K562 (cell line): ENCODE results near the gene SCARF2. TPM values are rescaled to one million over a fixed set of nuclear protein-coding genes. Genes with fewer than 3 reads are reported as not detected.

Experiments used
- ATAC-seq: fragments of 200-7000 bp; cut with Tn5 transposase; 3 replicates; pipeline ENCODE4 v1.9.1; 2020; ENCODE audit warnings: moderate library complexity
- BruUV-seq: library from RNA; stranded (reverse); fragments of 400-500 nt; replicated peaks from 2 replicates; lab custom pipeline; 2021; lab: Mats Ljungman, UMichigan
- CTCF ChIA-PET: fragments of 300-600 bp; formaldehyde crosslinking; extraction: SDS; loops from one replicate; lab custom pipeline; 2021; ENCODE audit warnings: low intra/inter-chr PET ratio; lab: Yijun Ruan, JAX
- POLR2A ChIA-PET: fragments of 300-600, 350-650 bp; sonication (Branson Sonifier 250); formaldehyde crosslinking; extraction: SDS; loops from one replicate; lab custom pipeline; 2021; ENCODE audit warnings: antibody characterized with exemption, inconsistent platforms; lab: Yijun Ruan, JAX
- DNase-seq, 4 experiments: peaks; one replicate each; pipeline versions ENCODE4 v3.0.0 to v3.0.0-alpha.2; 2011 to 2018; ENCODE audit warnings: low spot score in 3 of 4, mixed read lengths in 3 of 4; ENCODE audit errors: extremely low read depth in 1 of 4
- FAIRE-seq: peaks from 2 replicates; lab custom pipeline; 2011; peaks lifted over from hg19 to GRCh38; lab: Jason Lieb, UNC
- H2AFZ ChIP-seq: 2 replicates; pipeline ENCODE4 v1.6.0; 2011; ENCODE audit warnings: low read depth, low read length, control low read depth, inconsistent platforms
- H3K27ac ChIP-seq: fragments of 200-600 bp; 3 replicates; pipeline ENCODE4 v1.8.0; 2011; ENCODE audit warnings: low read depth, mild to moderate bottlenecking, control low read depth, inconsistent platforms, low read length, moderate library complexity, mixed read lengths; ENCODE audit errors: extremely low read depth
- H3K27me3 ChIP-seq, 2 experiments: fragments of 300-600 bp in 1 of 2; 2 replicates in 1 of 2; 3 replicates in 1 of 2; pipeline versions ENCODE4 v1.6.0 to v1.8.0; 2011; ENCODE audit warnings: inconsistent platforms in 2 of 2, low read length in 2 of 2, mild to moderate bottlenecking in 1 of 2, mixed read lengths in 1 of 2, moderate library complexity in 1 of 2; ENCODE audit not compliant: control insufficient read depth in 2 of 2, insufficient read depth in 2 of 2
- H3K36me3 ChIP-seq: fragments of 300-600 bp; 3 replicates; pipeline ENCODE4 v1.8.0; 2011; ENCODE audit warnings: mild to moderate bottlenecking, low read length, inconsistent platforms; ENCODE audit not compliant: control insufficient read depth, insufficient read depth
- H3K4me1 ChIP-seq, 2 experiments: fragments of 200-600 bp in 1 of 2; replicated peaks in 1 of 2; 2 replicates in 1 of 2; 3 replicates in 1 of 2; pipeline versions ENCODE4 v1.5.1 to v1.8.0; 2011; ENCODE audit warnings: inconsistent platforms in 2 of 2, low read length in 2 of 2, mild to moderate bottlenecking in 1 of 2, mixed read lengths in 1 of 2, moderate library complexity in 1 of 2; ENCODE audit not compliant: control insufficient read depth in 2 of 2, insufficient read depth in 2 of 2
- H3K4me2 ChIP-seq: 2 replicates; pipeline ENCODE4 v1.6.1; 2011; ENCODE audit warnings: low read length, control low read depth, inconsistent platforms, mixed read lengths; ENCODE audit not compliant: insufficient read depth
- H3K4me3 ChIP-seq: fragments of 200-600 bp; sonication (generic), shearing (Covaris generic); 2 replicates; pipeline ENCODE4 v1.5.1; 2016; ENCODE audit warnings: control low read depth, inconsistent platforms
- H3K79me2 ChIP-seq: fragments of 200-600 bp; 3 replicates; pipeline ENCODE4 v1.8.0; 2011; ENCODE audit warnings: low read length, inconsistent platforms; ENCODE audit not compliant: control insufficient read depth, insufficient read depth
- H3K9ac ChIP-seq, 2 experiments: 2 replicates each; pipeline versions ENCODE4 v1.6.0 to v1.6.1; 2011; ENCODE audit warnings: low read depth in 2 of 2, low read length in 2 of 2, control low read depth in 1 of 2, inconsistent platforms in 1 of 2, mild to moderate bottlenecking in 1 of 2, mixed read lengths in 1 of 2; ENCODE audit not compliant: insufficient read depth in 1 of 2
- H3K9me1 ChIP-seq: one replicate; pipeline ENCODE4 v1.6.0; 2011; ENCODE audit warnings: inconsistent platforms, mild to moderate bottlenecking, low read length, moderate library complexity; ENCODE audit not compliant: control insufficient read depth, insufficient read depth
- H3K9me3 ChIP-seq: replicated peaks from 2 replicates; pipeline ENCODE4 v1.5.1; 2011; ENCODE audit warnings: low read depth, low read length, inconsistent platforms; ENCODE audit not compliant: control insufficient read depth, insufficient read depth
- H4K20me1 ChIP-seq: replicated peaks from 2 replicates; pipeline ENCODE4 v1.6.1; 2011; ENCODE audit warnings: low read length, inconsistent platforms, mixed read lengths; ENCODE audit not compliant: control insufficient read depth, insufficient read depth
- ARID2 ChIP-seq: fragments of 450-650 bp; IDR thresholded peaks from 2 replicates; pipeline ENCODE4 v1.6.1; 2017; ENCODE audit warnings: antibody characterized with exemption, mild to moderate bottlenecking
- ARNT ChIP-seq, 2 experiments: fragments of 450-650 bp; IDR thresholded peaks; 2 replicates each; pipeline ENCODE4 v1.6.1; 2016; ENCODE audit warnings: mild to moderate bottlenecking in 1 of 2
- BRCA1 ChIP-seq, 2 experiments: fragments of 450-650 bp in 1 of 2; sonication (generic) in 1 of 2; formaldehyde crosslinking in 1 of 2; IDR thresholded peaks; 2 replicates each; pipeline versions ENCODE4 v1.5.0 to v1.6.1; 2017 to 2020; ENCODE audit warnings: mild to moderate bottlenecking in 1 of 2, missing genetic modification reagents in 1 of 2
- BRD4 ChIP-seq: fragments of 200-600 bp; sonication (generic); IDR thresholded peaks from 2 replicates; pipeline ENCODE4 v1.6.1; 2017; ENCODE audit warnings: inconsistent platforms
- HDAC3 ChIP-seq: fragments of 450-650 bp; IDR thresholded peaks from 2 replicates; pipeline ENCODE4 v1.6.1; 2018; ENCODE audit warnings: borderline replicate concordance, mild to moderate bottlenecking, moderate library complexity; ENCODE audit not compliant: partially characterized antibody
- LARP7 ChIP-seq: fragments of 450-650 bp; IDR thresholded peaks from 2 replicates; pipeline ENCODE4 v1.6.1; 2016
- MCM5 ChIP-seq: fragments of 450-650 bp; IDR thresholded peaks from 2 replicates; pipeline ENCODE4 v1.6.1; 2016; ENCODE audit warnings: low read depth
- PCBP1 ChIP-seq: fragments of 200-400 bp; formaldehyde crosslinking; IDR thresholded peaks from 2 replicates; pipeline ENCODE4 v1.6.1; 2018; ENCODE audit warnings: mild to moderate bottlenecking, low read depth, low read length; ENCODE audit not compliant: poor library complexity, severe bottlenecking
- SMARCA4 ChIP-seq: fragments of 450-650 bp; IDR thresholded peaks from 2 replicates; pipeline ENCODE4 v1.6.1; 2016
- SMARCA5 ChIP-seq: fragments of 450-650 bp; IDR thresholded peaks from 2 replicates; pipeline ENCODE4 v1.6.1; 2016
- ZEB2 ChIP-seq: fragments of 450-650 bp; IDR thresholded peaks from 2 replicates; pipeline ENCODE4 v1.6.1; 2016
- ZNF124 ChIP-seq: sonication (generic); formaldehyde crosslinking; IDR thresholded peaks from 2 replicates; pipeline ENCODE4 v1.8.1; 2022; ENCODE audit warnings: missing genetic modification reagents
- ZNF263 ChIP-seq: sonication (generic); formaldehyde crosslinking; IDR thresholded peaks from 2 replicates; pipeline ENCODE4 v1.8.0; 2022; ENCODE audit warnings: mild to moderate bottlenecking, missing genetic modification reagents, borderline replicate concordance
- WGBS: fragments of 100-300 bp; shearing (Covaris generic); methylation state at CpG from one replicate; pipeline ENCODE4 v1.1.6; 2016; ENCODE audit warnings: low coverage, mixed read lengths; ENCODE audit not compliant: insufficient coverage; ENCODE audit errors: missing lambda C conversion rate; 5-methylcytosine and 5-hydroxymethylcytosine counted together
- in situ Hi-C: fragments of 300-500 bp; cut with MboI; formaldehyde crosslinking; loops from 4 replicates; pipeline ENCODE4 v1.15.0; 2018; ENCODE audit warnings: inconsistent platforms, mixed read lengths
- intact Hi-C: fragments of 100-400 bp; cut with micrococcal nuclease; formaldehyde crosslinking; loops from 2 replicates; pipeline ENCODE4 v1.14.2; 2022
- polyA plus RNA-seq, 8 experiments: library from polyadenylated mRNA; depleted of rRNA in 4 of 8; stranded (reverse) in 5 of 8; unstranded in 3 of 8; fragments of >200 nt; fragmentation: Nextera tagmentation in 2 of 8; fragmentation: Illumina TruSeq in 1 of 8; extraction: Ambion mirVana in 2 of 8; extraction: Trizol in 1 of 8; gene quantifications; 2 replicates each; pipeline versions ENCODE4 v1.2.1 to v1.2.3, GENCODE V29; 2011 to 2014; ENCODE audit warnings: inconsistent platforms in 1 of 8, missing spikeins in 1 of 8
- total RNA-seq, 7 experiments: library from RNA; depleted of rRNA in 6 of 7; stranded (reverse); fragments of >200 nt in 6 of 7; fragmentation: Illumina TruSeq in 2 of 7; extraction: Trizol in 2 of 7; gene quantifications; 2 replicates each; pipeline versions ENCODE4 v1.2.1 to v1.2.3, GENCODE V29; 2011 to 2021; ENCODE audit warnings: low replicate concordance in 1 of 7
- TF ChIP-seq, protein P1 (sequence below), 3 experiments: IDR thresholded peaks in 2 of 3; conservative IDR thresholded peaks in 1 of 3; 2 replicates each; pipeline ENCODE4 v1.5.1; 2011 to 2012; ENCODE audit warnings: low read length in 3 of 3, mild to moderate bottlenecking in 3 of 3, control low read depth in 2 of 3, improper control_type of control experiment in 1 of 3, inconsistent platforms in 1 of 3, low read depth in 1 of 3, mixed read lengths in 1 of 3, moderate library complexity in 1 of 3; ENCODE audit not compliant: insufficient read depth in 2 of 3
- TF ChIP-seq, protein P2 (sequence below): sonication (generic); formaldehyde crosslinking; IDR thresholded peaks from 2 replicates; pipeline ENCODE4 v1.8.0; 2023; ENCODE audit warnings: missing genetic modification reagents, mild to moderate bottlenecking, borderline replicate concordance

SCARF2 gene
- total and polyA plus RNA-seq, 9 of the 15 experiments (the other 6 are each of a cell fraction or from before 2014, with no cell fraction given) = 0.06 to 0.32 (median 0.21) TPM; not detected in 5

DNA sequence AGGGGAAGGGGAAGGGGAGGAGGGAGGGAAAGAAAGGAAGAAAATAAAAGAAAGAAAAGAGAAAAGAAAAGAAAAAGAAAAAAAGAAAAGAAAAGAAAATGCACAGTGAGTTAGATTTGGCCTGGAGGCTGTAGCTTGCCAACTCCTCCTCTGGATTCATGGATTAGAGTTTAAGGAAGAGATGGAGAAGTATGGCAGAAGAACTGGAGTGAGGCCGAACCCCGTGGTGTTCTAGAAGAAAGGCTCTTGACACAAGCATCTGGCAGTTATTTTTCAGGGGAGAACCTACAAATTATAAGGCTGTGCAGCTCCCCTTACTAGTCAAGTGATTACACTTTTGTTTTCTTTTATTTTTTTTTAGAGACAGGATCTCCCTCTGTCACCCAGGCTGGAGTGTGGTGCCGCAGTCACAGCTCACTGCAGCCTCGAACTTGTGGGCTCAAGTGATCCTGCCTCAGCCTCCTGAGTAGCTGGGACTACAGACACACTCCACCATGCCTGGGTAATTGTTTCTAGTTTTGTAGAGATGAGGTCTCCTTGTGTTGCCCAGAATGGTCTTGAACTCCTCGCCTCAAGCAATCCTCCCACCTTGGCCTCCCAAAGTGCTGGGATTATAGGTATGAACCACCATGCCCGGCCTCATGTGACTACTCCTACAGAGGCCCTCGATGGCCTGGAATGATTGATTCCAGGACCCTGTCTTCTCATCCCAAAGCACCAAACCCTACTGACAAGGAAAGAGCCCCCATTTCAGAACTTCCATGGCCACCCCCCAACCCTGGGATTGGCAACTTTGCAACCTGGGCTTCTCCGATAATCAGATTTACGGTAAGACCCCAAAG is 24.2 kb downstream of the SCARF2 start:
- no peaks in the 10 kb centered on the region for H3K9me1 ChIP-seq
- BruUV-seq = no TSS peak
- ATAC-seq = no peak
- H3K4me3 ChIP-seq = no peak overlapping the region
- peak overlapping the region; percentile 7 for H2AFZ ChIP-seq
- no peak overlapping the region for H3K9ac ChIP-seq
- no peak for DNase-seq
- H3K36me3 ChIP-seq = no peaks in the 10 kb centered on the region
- no peak for FAIRE-seq
- in situ Hi-C loops (loop anchor here (25.0 kb wide), 2 partner anchors 274 to 1876 kb away; partner anchors contain the start of gene TMEM191B), intact Hi-C loops (loop anchor here (10.0 kb wide), 2 partner anchors 259 to 261 kb away; partner anchors contain the start of gene CCDC188)
- H3K27me3 ChIP-seq = no peaks in the 10 kb centered on the region
- WGBS = 48% methylated on average over 9 of the region's 9 CpGs
- no peaks in the 10 kb centered on the region for H3K79me2 ChIP-seq
- H3K27ac ChIP-seq = no peak overlapping the region
- peaks cover 9% of the 10 kb centered on the region in 2 experiments for H3K4me1 ChIP-seq
- ChIA-PET POLR2A (interaction anchor here (0.6 to 2.1 kb wide), 12 partner anchors 8 to 157 kb away, joined by 3 to 12 read pairs (median 6); no protein-coding TSS in a partner anchor), CTCF (interaction anchor here (1.0 kb wide), 1 partner anchor 20 kb away, joined by 3 read pairs; no protein-coding TSS in a partner anchor)
- H4K20me1 ChIP-seq = no peaks in the 10 kb centered on the region
- H3K9me3 ChIP-seq = no peaks in the 10 kb centered on the region
- no peak overlapping the region for H3K4me2 ChIP-seq
- TF ChIP-seq BRD4 (0 out of 2 replicates have a peak, but pooled peaks have one; percentile 12), MCM5 (no peak), SMARCA4 (no peak), ARID2 (peak; percentile 52; the same call in 1 of the 2 replicates), ZNF124 (CRISPR knock-in tag) (no peak), BRCA1 (IDR thresholded peaks at IDR 0.05) (no peak), BRCA1 (CRISPR knock-in tag; IDR thresholded peaks at IDR 0.05) (no peak), ARNT (IDR thresholded peaks at IDR 0.05) (no peak), HDAC3 (no peak), PCBP1 (peak; percentile 97), ZEB2 (no peak), LARP7 (0 out of 2 replicates have a peak, but pooled peaks have one; percentile 65), ZNF263 (no peak), SMARCA5 (no peak)
- TF ChIP-seq, protein P1, sequence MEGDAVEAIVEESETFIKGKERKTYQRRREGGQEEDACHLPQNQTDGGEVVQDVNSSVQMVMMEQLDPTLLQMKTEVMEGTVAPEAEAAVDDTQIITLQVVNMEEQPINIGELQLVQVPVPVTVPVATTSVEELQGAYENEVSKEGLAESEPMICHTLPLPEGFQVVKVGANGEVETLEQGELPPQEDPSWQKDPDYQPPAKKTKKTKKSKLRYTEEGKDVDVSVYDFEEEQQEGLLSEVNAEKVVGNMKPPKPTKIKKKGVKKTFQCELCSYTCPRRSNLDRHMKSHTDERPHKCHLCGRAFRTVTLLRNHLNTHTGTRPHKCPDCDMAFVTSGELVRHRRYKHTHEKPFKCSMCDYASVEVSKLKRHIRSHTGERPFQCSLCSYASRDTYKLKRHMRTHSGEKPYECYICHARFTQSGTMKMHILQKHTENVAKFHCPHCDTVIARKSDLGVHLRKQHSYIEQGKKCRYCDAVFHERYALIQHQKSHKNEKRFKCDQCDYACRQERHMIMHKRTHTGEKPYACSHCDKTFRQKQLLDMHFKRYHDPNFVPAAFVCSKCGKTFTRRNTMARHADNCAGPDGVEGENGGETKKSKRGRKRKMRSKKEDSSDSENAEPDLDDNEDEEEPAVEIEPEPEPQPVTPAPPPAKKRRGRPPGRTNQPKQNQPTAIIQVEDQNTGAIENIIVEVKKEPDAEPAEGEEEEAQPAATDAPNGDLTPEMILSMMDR (IDR thresholded peaks at IDR 0.05 in 2 of 3, conservative IDR thresholded peaks at IDR 0.05 in 1 of 3; ENCODE audit: insufficient read depth in 2 of 3, low read depth in 1 of 3, low read length in 3 of 3) = peak in 1 of 3 experiments; percentile 5; a peak in 1 of 6 replicates
- TF ChIP-seq, protein P2, sequence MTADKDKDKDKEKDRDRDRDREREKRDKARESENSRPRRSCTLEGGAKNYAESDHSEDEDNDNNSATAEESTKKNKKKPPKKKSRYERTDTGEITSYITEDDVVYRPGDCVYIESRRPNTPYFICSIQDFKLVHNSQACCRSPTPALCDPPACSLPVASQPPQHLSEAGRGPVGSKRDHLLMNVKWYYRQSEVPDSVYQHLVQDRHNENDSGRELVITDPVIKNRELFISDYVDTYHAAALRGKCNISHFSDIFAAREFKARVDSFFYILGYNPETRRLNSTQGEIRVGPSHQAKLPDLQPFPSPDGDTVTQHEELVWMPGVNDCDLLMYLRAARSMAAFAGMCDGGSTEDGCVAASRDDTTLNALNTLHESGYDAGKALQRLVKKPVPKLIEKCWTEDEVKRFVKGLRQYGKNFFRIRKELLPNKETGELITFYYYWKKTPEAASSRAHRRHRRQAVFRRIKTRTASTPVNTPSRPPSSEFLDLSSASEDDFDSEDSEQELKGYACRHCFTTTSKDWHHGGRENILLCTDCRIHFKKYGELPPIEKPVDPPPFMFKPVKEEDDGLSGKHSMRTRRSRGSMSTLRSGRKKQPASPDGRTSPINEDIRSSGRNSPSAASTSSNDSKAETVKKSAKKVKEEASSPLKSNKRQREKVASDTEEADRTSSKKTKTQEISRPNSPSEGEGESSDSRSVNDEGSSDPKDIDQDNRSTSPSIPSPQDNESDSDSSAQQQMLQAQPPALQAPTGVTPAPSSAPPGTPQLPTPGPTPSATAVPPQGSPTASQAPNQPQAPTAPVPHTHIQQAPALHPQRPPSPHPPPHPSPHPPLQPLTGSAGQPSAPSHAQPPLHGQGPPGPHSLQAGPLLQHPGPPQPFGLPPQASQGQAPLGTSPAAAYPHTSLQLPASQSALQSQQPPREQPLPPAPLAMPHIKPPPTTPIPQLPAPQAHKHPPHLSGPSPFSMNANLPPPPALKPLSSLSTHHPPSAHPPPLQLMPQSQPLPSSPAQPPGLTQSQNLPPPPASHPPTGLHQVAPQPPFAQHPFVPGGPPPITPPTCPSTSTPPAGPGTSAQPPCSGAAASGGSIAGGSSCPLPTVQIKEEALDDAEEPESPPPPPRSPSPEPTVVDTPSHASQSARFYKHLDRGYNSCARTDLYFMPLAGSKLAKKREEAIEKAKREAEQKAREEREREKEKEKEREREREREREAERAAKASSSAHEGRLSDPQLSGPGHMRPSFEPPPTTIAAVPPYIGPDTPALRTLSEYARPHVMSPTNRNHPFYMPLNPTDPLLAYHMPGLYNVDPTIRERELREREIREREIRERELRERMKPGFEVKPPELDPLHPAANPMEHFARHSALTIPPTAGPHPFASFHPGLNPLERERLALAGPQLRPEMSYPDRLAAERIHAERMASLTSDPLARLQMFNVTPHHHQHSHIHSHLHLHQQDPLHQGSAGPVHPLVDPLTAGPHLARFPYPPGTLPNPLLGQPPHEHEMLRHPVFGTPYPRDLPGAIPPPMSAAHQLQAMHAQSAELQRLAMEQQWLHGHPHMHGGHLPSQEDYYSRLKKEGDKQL (CRISPR knock-in tag) = 0 out of 2 replicates have a peak, but pooled peaks have one; percentile 72
